ENCODE data around the gene BTNL8.
"Not testable (repeated sequence)": the region's sequence is repeated elsewhere in the genome, so short reads cannot be mapped to it uniquely, and the experiment has no call there.

Gene BTNL8

DNA sequence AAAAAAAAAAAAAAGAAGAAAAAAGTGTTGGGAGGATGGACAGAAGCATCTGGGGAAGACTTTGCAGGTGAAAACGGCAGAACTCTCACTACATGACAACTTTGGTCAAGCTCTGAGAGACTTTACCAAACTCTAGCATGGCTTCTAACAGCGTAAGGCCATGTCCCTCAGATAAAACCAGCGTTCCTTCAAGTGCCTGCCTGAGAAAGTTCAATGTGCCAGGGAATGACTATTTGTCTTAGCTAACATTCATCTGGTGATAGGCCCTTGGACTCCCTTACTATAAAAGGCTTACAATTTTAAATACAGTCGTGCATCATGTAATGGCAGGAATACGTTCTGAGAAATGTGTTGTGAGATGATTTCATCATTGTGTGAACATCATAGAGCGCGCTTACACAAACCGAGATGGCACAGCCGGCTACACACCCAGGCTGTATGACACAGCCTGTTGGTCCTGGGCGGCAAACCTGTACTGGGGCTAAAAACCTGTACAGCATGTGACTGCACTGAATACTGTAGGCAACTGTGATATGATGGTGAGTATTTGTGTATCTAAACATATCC, 23.0 kb upstream of the BTNL8 start:
- TF ChIP-seq, protein P1, sequence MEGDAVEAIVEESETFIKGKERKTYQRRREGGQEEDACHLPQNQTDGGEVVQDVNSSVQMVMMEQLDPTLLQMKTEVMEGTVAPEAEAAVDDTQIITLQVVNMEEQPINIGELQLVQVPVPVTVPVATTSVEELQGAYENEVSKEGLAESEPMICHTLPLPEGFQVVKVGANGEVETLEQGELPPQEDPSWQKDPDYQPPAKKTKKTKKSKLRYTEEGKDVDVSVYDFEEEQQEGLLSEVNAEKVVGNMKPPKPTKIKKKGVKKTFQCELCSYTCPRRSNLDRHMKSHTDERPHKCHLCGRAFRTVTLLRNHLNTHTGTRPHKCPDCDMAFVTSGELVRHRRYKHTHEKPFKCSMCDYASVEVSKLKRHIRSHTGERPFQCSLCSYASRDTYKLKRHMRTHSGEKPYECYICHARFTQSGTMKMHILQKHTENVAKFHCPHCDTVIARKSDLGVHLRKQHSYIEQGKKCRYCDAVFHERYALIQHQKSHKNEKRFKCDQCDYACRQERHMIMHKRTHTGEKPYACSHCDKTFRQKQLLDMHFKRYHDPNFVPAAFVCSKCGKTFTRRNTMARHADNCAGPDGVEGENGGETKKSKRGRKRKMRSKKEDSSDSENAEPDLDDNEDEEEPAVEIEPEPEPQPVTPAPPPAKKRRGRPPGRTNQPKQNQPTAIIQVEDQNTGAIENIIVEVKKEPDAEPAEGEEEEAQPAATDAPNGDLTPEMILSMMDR (IDR thresholded peaks at IDR 0.05; ENCODE audit: low read depth, low read length, missing control alignments): no peak
- no peak for DNase-seq (ENCODE audit: low read depth)
- H3K4me3 ChIP-seq (ENCODE audit: low read depth, low read length): no peak overlapping the region

GRCh38 chr5:180885845-180886529, 13.0 kb upstream of the BTNL8 start:
- not testable (repeated sequence) for DNase-seq (ENCODE audit: low read depth); H3K4me3 ChIP-seq (ENCODE audit: low read depth, low read length)

- H3K4me3 ChIP-seq (ENCODE audit: low read depth, low read length): no peak overlapping the region
- TF ChIP-seq, protein P1 (IDR thresholded peaks at IDR 0.05; ENCODE audit: low read depth, low read length, missing control alignments): no peak
- no peak for DNase-seq (ENCODE audit: low read depth)
Measured at GRCh38 chr5:180889381-180889780, 9.6 kb upstream of the BTNL8 start.

- H3K4me3 ChIP-seq (ENCODE audit: low read depth, low read length); DNase-seq (ENCODE audit: low read depth): not testable (repeated sequence)
Measured at GRCh38 chr5:180895330-180895729, 3.6 kb upstream of the BTNL8 start.

DNA sequence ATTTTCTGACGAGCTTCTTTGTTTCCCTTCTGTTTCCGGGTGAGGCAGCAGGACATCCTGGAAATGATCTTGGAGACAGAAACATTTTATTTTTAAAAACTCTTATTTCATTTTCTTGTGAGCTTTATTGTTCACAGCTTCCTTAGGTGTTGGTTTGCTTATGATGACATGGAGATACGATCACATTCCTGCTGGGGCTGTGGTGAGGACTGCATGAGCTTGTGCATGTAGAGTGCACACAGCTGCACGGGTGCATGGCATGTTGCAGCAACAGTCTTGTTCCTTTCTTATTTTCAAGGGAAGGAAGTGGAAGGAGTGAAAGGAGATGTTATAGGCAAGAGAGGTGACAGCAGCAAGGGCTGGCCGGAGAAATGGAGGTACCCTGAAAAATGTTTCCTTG, 1.2 kb downstream of the BTNL8 start:
- no peak overlapping the region for H3K4me3 ChIP-seq (ENCODE audit: low read depth, low read length)
- DNase-seq (ENCODE audit: low read depth): no peak

GRCh38 chr5:180901319-180902009, 2.5 kb downstream of the BTNL8 start:
- H3K4me3 ChIP-seq (ENCODE audit: low read depth, low read length): no peak overlapping the region
- TF ChIP-seq, protein P1 (IDR thresholded peaks at IDR 0.05; ENCODE audit: low read depth, low read length, missing control alignments): no peak
- no peak for DNase-seq (ENCODE audit: low read depth)

More for the DNA sequence above, 1.2 kb downstream of the BTNL8 start:
- TF ChIP-seq, protein P1 (IDR thresholded peaks at IDR 0.05; ENCODE audit: low read depth, low read length, missing control alignments): no peak

GRCh38 chr5:180908400-180908799, 9.4 kb downstream of the BTNL8 start:
- no peak for DNase-seq (ENCODE audit: low read depth)
- H3K4me3 ChIP-seq (ENCODE audit: low read depth, low read length): no peak overlapping the region
- TF ChIP-seq, protein P1 (IDR thresholded peaks at IDR 0.05; ENCODE audit: low read depth, low read length, missing control alignments): no peak

Data from GM12864 (cell line).